GM12878 (cell line): Measurements from ENCODE around the gene FAM170B.

ENCODE experiments used
- ATF2 ChIP-seq: IDR thresholded peaks from 2 replicates; pipeline ENCODE4 v1.6.1; 2012; ENCODE audit warnings: low read length, inconsistent platforms
- BHLHE40 ChIP-seq, 2 experiments: fragments of 450-650 bp in 1 of 2; IDR thresholded peaks; 2 replicates each; pipeline ENCODE4 v1.6.1; 2011 to 2017; ENCODE audit warnings: low read depth in 2 of 2, borderline replicate concordance in 1 of 2, improper control_type of control experiment in 1 of 2, low read length in 1 of 2, mild to moderate bottlenecking in 1 of 2
- CHD2 ChIP-seq: IDR thresholded peaks from 2 replicates; pipeline ENCODE4 v1.6.1; 2011; ENCODE audit warnings: low read depth, low read length, improper control_type of control experiment, borderline replicate concordance
- DPF2 ChIP-seq: fragments of 450-650 bp; IDR thresholded peaks from 2 replicates; pipeline ENCODE4 v1.6.1; 2017; ENCODE audit warnings: mild to moderate bottlenecking
- EZH2 ChIP-seq: IDR thresholded peaks from 2 replicates; pipeline ENCODE4 v1.6.1; 2012; ENCODE audit warnings: low read depth, mild to moderate bottlenecking, control low read depth, inconsistent platforms, low read length, borderline replicate concordance; ENCODE audit not compliant: control insufficient read depth
- JUND ChIP-seq: IDR thresholded peaks from 2 replicates; pipeline ENCODE4 v1.6.1; 2012; ENCODE audit warnings: low read depth, mild to moderate bottlenecking, low read length, improper control_type of control experiment, moderate library complexity
- MEF2A ChIP-seq: IDR thresholded peaks from 2 replicates; pipeline ENCODE4 v1.6.1; 2011; ENCODE audit warnings: low read depth, mild to moderate bottlenecking, low read length, moderate library complexity; ENCODE audit not compliant: insufficient read depth
- POLR2AphosphoS5 ChIP-seq: IDR thresholded peaks from 2 replicates; pipeline ENCODE4 v1.6.1; 2011; ENCODE audit warnings: mild to moderate bottlenecking, low read length, inconsistent platforms
- RAD21 ChIP-seq: IDR thresholded peaks from 2 replicates; pipeline ENCODE4 v1.6.1; 2011; ENCODE audit warnings: mild to moderate bottlenecking, low read depth, low read length, moderate library complexity; ENCODE audit not compliant: insufficient read depth
- RCOR1 ChIP-seq: conservative IDR thresholded peaks from 2 replicates; pipeline ENCODE4 v1.6.1; 2012; ENCODE audit warnings: low read depth, low read length, improper control_type of control experiment
- SREBF2 ChIP-seq: IDR thresholded peaks from 2 replicates; pipeline ENCODE4 v1.6.1; 2012; ENCODE audit warnings: mild to moderate bottlenecking, low read length
- TF ChIP-seq, protein P1 (sequence below), 3 experiments: IDR thresholded peaks in 2 of 3; conservative IDR thresholded peaks in 1 of 3; 2 replicates each; pipeline ENCODE4 v1.5.1; 2011; ENCODE audit warnings: low read depth in 3 of 3, low read length in 3 of 3, mild to moderate bottlenecking in 3 of 3, control low read depth in 2 of 3, moderate library complexity in 2 of 3, inconsistent platforms in 1 of 3, mixed read lengths in 1 of 3; ENCODE audit not compliant: control insufficient read depth in 2 of 3, insufficient read depth in 1 of 3; ENCODE audit errors: extremely low read depth in 1 of 3

GRCh38 chr10:49128854-49129253 is 5.0 kb downstream of the FAM170B start:
- TF ChIP-seq, protein P1, sequence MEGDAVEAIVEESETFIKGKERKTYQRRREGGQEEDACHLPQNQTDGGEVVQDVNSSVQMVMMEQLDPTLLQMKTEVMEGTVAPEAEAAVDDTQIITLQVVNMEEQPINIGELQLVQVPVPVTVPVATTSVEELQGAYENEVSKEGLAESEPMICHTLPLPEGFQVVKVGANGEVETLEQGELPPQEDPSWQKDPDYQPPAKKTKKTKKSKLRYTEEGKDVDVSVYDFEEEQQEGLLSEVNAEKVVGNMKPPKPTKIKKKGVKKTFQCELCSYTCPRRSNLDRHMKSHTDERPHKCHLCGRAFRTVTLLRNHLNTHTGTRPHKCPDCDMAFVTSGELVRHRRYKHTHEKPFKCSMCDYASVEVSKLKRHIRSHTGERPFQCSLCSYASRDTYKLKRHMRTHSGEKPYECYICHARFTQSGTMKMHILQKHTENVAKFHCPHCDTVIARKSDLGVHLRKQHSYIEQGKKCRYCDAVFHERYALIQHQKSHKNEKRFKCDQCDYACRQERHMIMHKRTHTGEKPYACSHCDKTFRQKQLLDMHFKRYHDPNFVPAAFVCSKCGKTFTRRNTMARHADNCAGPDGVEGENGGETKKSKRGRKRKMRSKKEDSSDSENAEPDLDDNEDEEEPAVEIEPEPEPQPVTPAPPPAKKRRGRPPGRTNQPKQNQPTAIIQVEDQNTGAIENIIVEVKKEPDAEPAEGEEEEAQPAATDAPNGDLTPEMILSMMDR (IDR thresholded peaks at IDR 0.05 in 2 of 3, conservative IDR thresholded peaks at IDR 0.05 in 1 of 3; ENCODE audit: control insufficient read depth in 2 of 3, extremely low read depth in 1 of 3, insufficient read depth in 1 of 3, low read depth in 3 of 3, low read length in 3 of 3) = no peak
- no peak for TF ChIP-seq ATF2
- TF ChIP-seq JUND = no peak
- TF ChIP-seq CHD2 = no peak
- TF ChIP-seq MEF2A = no peak
- TF ChIP-seq POLR2AphosphoS5 = no peak
- TF ChIP-seq BHLHE40 (IDR thresholded peaks at IDR 0.05; ENCODE audit: borderline replicate concordance in 1 of 2, low read depth in 2 of 2, low read length in 1 of 2) = no peak
- TF ChIP-seq EZH2 = no peak
- no peak for TF ChIP-seq DPF2
- no peak for TF ChIP-seq SREBF2
- TF ChIP-seq RAD21 = no peak
- no peak for TF ChIP-seq RCOR1
